ENCODE measurements around the gene PLPPR4.

PLPPR4 gene

GRCh38 chr1:99328171-99328570 is 63.9 kb downstream of the PLPPR4 start:
- Histone ChIP-seq H4K8ac (ENCODE audit: low read depth, low read length) (no peak overlapping the region), H3K36me3 (replicated peaks in 1 of 2; ENCODE audit: control insufficient read depth in 2 of 2, insufficient read depth in 2 of 2, low read length in 2 of 2) (no peaks in the 10 kb centered on the region), H3K9me3 (replicated peaks in 1 of 2; ENCODE audit: control insufficient read depth in 2 of 2, insufficient read depth in 1 of 2, low read depth in 1 of 2, low read length in 2 of 2) (no peaks in the 10 kb centered on the region), H2BK12ac (ENCODE audit: low read length) (no peak overlapping the region), H3K4ac (ENCODE audit: low read length) (no peak overlapping the region), H2BK5ac (ENCODE audit: low read length) (no peak overlapping the region), H3K18ac (ENCODE audit: low read length) (no peak overlapping the region), H2AFZ (ENCODE audit: low read length) (no peak overlapping the region), H3K79me1 (ENCODE audit: low read depth, low read length) (no peaks in the 10 kb centered on the region), H4K91ac (ENCODE audit: low read depth, low read length, poor library complexity) (no peak overlapping the region), H2AK5ac (ENCODE audit: low read depth, low read length) (no peak overlapping the region), H3K4me2 (ENCODE audit: insufficient read depth, low read length, poor library complexity, severe bottlenecking) (no peak overlapping the region), H3K27me3 (ENCODE audit: control insufficient read depth in 3 of 3, insufficient read depth in 3 of 3, low read depth in 1 of 3, low read length in 3 of 3) (no peaks in the 10 kb centered on the region), H3K4me1 (ENCODE audit: control insufficient read depth in 2 of 2, insufficient read depth in 1 of 2, low read depth in 1 of 2, low read length in 2 of 2) (no peaks in the 10 kb centered on the region), H3K27ac (replicated peaks; ENCODE audit: low read length) (no peak overlapping the region), H3K9ac (ENCODE audit: low read depth, low read length, poor library complexity) (no peak overlapping the region), H2BK15ac (ENCODE audit: low read length) (no peak overlapping the region), H3K4me3 (ENCODE audit: low read length in 2 of 2) (no peak overlapping the region), H3K23ac (ENCODE audit: low read depth, low read length, poor library complexity) (no peak overlapping the region), H2BK120ac (ENCODE audit: low read depth, low read length) (no peak overlapping the region), H3K14ac (ENCODE audit: low read length) (no peak overlapping the region)
- WGBS, 2 donors (ENCODE audit: extremely low coverage in 2 of 2, insufficient read length in 2 of 2, insufficient replicate concordance in 1 of 2): no CpG with 5 or more reads among the region's 1 CpG
- DNase-seq (ENCODE audit: low spot score): no peak

GRCh38 chr1:99331083-99331482 is 66.8 kb downstream of the PLPPR4 start:
- no peaks in the 10 kb centered on the region for H3K4me1 ChIP-seq (ENCODE audit: control insufficient read depth in 2 of 2, insufficient read depth in 1 of 2, low read depth in 1 of 2, low read length in 2 of 2)
- H4K91ac ChIP-seq (ENCODE audit: low read depth, low read length, poor library complexity): no peak overlapping the region
- H3K9me3 ChIP-seq (replicated peaks in 1 of 2; ENCODE audit: control insufficient read depth in 2 of 2, insufficient read depth in 1 of 2, low read depth in 1 of 2, low read length in 2 of 2): no peaks in the 10 kb centered on the region
- no peak overlapping the region for H2BK120ac ChIP-seq (ENCODE audit: low read depth, low read length)
- no peak overlapping the region for H2AK5ac ChIP-seq (ENCODE audit: low read depth, low read length)
- no peak overlapping the region for H2BK15ac ChIP-seq (ENCODE audit: low read length)
- H3K14ac ChIP-seq (ENCODE audit: low read length): no peak overlapping the region
- no CpG with 5 or more reads among the region's 3 CpGs for WGBS, 2 donors (ENCODE audit: extremely low coverage in 2 of 2, insufficient read length in 2 of 2, insufficient replicate concordance in 1 of 2)
- no peak overlapping the region for H2AFZ ChIP-seq (ENCODE audit: low read length)
- H3K9ac ChIP-seq (ENCODE audit: low read depth, low read length, poor library complexity): no peak overlapping the region
- no peaks in the 10 kb centered on the region for H3K79me1 ChIP-seq (ENCODE audit: low read depth, low read length)
- no peak overlapping the region for H2BK12ac ChIP-seq (ENCODE audit: low read length)
- no peak overlapping the region for H3K4me2 ChIP-seq (ENCODE audit: insufficient read depth, low read length, poor library complexity, severe bottlenecking)
- H4K8ac ChIP-seq (ENCODE audit: low read depth, low read length): no peak overlapping the region
- H3K4ac ChIP-seq (ENCODE audit: low read length): no peak overlapping the region
- H3K23ac ChIP-seq (ENCODE audit: low read depth, low read length, poor library complexity): no peak overlapping the region
- DNase-seq (ENCODE audit: low spot score): no peak
- no peak overlapping the region for H3K4me3 ChIP-seq (ENCODE audit: low read length in 2 of 2)
- H3K27me3 ChIP-seq (ENCODE audit: control insufficient read depth in 3 of 3, insufficient read depth in 3 of 3, low read depth in 1 of 3, low read length in 3 of 3): no peaks in the 10 kb centered on the region
- H3K18ac ChIP-seq (ENCODE audit: low read length): no peak overlapping the region
- H2BK5ac ChIP-seq (ENCODE audit: low read length): no peak overlapping the region
- H3K27ac ChIP-seq (replicated peaks; ENCODE audit: low read length): no peak overlapping the region
- H3K36me3 ChIP-seq (replicated peaks in 1 of 2; ENCODE audit: control insufficient read depth in 2 of 2, insufficient read depth in 2 of 2, low read length in 2 of 2): no peaks in the 10 kb centered on the region

- Histone ChIP-seq H2AFZ (ENCODE audit: low read length) (no peak overlapping the region), H2AK5ac (ENCODE audit: low read depth, low read length) (no peak overlapping the region), H4K91ac (ENCODE audit: low read depth, low read length, poor library complexity) (no peak overlapping the region), H3K18ac (ENCODE audit: low read length) (no peak overlapping the region), H2BK5ac (ENCODE audit: low read length) (no peak overlapping the region), H3K36me3 (replicated peaks in 1 of 2; ENCODE audit: control insufficient read depth in 2 of 2, insufficient read depth in 2 of 2, low read length in 2 of 2) (no peaks in the 10 kb centered on the region), H3K4me2 (ENCODE audit: insufficient read depth, low read length, poor library complexity, severe bottlenecking) (no peak overlapping the region), H3K23ac (ENCODE audit: low read depth, low read length, poor library complexity) (no peak overlapping the region), H2BK12ac (ENCODE audit: low read length) (no peak overlapping the region), H4K8ac (ENCODE audit: low read depth, low read length) (no peak overlapping the region), H2BK120ac (ENCODE audit: low read depth, low read length) (no peak overlapping the region), H3K27ac (replicated peaks; ENCODE audit: low read length) (no peak overlapping the region), H3K27me3 (ENCODE audit: control insufficient read depth in 3 of 3, insufficient read depth in 3 of 3, low read depth in 1 of 3, low read length in 3 of 3) (no peaks in the 10 kb centered on the region), H3K14ac (ENCODE audit: low read length) (no peak overlapping the region), H3K4me1 (ENCODE audit: control insufficient read depth in 2 of 2, insufficient read depth in 1 of 2, low read depth in 1 of 2, low read length in 2 of 2) (no peaks in the 10 kb centered on the region), H3K9ac (ENCODE audit: low read depth, low read length, poor library complexity) (no peak overlapping the region), H3K9me3 (replicated peaks in 1 of 2; ENCODE audit: control insufficient read depth in 2 of 2, insufficient read depth in 1 of 2, low read depth in 1 of 2, low read length in 2 of 2) (no peaks in the 10 kb centered on the region), H3K79me1 (ENCODE audit: low read depth, low read length) (no peaks in the 10 kb centered on the region), H3K4ac (ENCODE audit: low read length) (no peak overlapping the region), H2BK15ac (ENCODE audit: low read length) (no peak overlapping the region), H3K4me3 (ENCODE audit: low read length in 2 of 2) (no peak overlapping the region)
- DNase-seq (ENCODE audit: low spot score): no peak
- no CpG with 5 or more reads among the region's 2 CpGs for WGBS, 2 donors (ENCODE audit: extremely low coverage in 2 of 2, insufficient read length in 2 of 2, insufficient replicate concordance in 1 of 2)
Measured at GRCh38 chr1:99331636-99332035, 67.3 kb downstream of the PLPPR4 start.

GRCh38 chr1:99332561-99332960 is 68.3 kb downstream of the PLPPR4 start:
- Histone ChIP-seq H3K4me3 (ENCODE audit: low read length in 2 of 2) (no peak overlapping the region), H3K4me2 (ENCODE audit: insufficient read depth, low read length, poor library complexity, severe bottlenecking) (no peak overlapping the region), H3K4ac (ENCODE audit: low read length) (no peak overlapping the region), H4K91ac (ENCODE audit: low read depth, low read length, poor library complexity) (no peak overlapping the region), H2BK15ac (ENCODE audit: low read length) (no peak overlapping the region), H3K18ac (ENCODE audit: low read length) (no peak overlapping the region), H3K27me3 (ENCODE audit: control insufficient read depth in 3 of 3, insufficient read depth in 3 of 3, low read depth in 1 of 3, low read length in 3 of 3) (no peaks in the 10 kb centered on the region), H2BK120ac (ENCODE audit: low read depth, low read length) (no peak overlapping the region), H3K9me3 (replicated peaks in 1 of 2; ENCODE audit: control insufficient read depth in 2 of 2, insufficient read depth in 1 of 2, low read depth in 1 of 2, low read length in 2 of 2) (no peaks in the 10 kb centered on the region), H3K23ac (ENCODE audit: low read depth, low read length, poor library complexity) (no peak overlapping the region), H2BK12ac (ENCODE audit: low read length) (no peak overlapping the region), H4K8ac (ENCODE audit: low read depth, low read length) (no peak overlapping the region), H3K79me1 (ENCODE audit: low read depth, low read length) (no peaks in the 10 kb centered on the region), H2AK5ac (ENCODE audit: low read depth, low read length) (no peak overlapping the region), H2BK5ac (ENCODE audit: low read length) (no peak overlapping the region), H3K27ac (replicated peaks; ENCODE audit: low read length) (no peak overlapping the region), H3K14ac (ENCODE audit: low read length) (no peak overlapping the region), H3K9ac (ENCODE audit: low read depth, low read length, poor library complexity) (no peak overlapping the region), H3K4me1 (ENCODE audit: control insufficient read depth in 2 of 2, insufficient read depth in 1 of 2, low read depth in 1 of 2, low read length in 2 of 2) (no peaks in the 10 kb centered on the region), H3K36me3 (replicated peaks in 1 of 2; ENCODE audit: control insufficient read depth in 2 of 2, insufficient read depth in 2 of 2, low read length in 2 of 2) (no peaks in the 10 kb centered on the region), H2AFZ (ENCODE audit: low read length) (no peak overlapping the region)
- DNase-seq (ENCODE audit: low spot score): no peak
- WGBS, 2 donors (ENCODE audit: extremely low coverage in 2 of 2, insufficient read length in 2 of 2, insufficient replicate concordance in 1 of 2): no CpG with 5 or more reads among the region's 1 CpG

All from neuronal stem cell (in vitro differentiated cells).